Activated gamma-delta T cell (primary cell): ENCODE results near the gene TTYH2.
"Not testable (repeated sequence)": the region's sequence is repeated elsewhere in the genome, so short reads cannot be mapped to it uniquely, and the experiment has no call there.

Source experiments
- DNase-seq: peaks from one replicate; lab custom pipeline; 2025; lab: John Stamatoyannopoulos, UW

Gene TTYH2

GRCh38 chr17:74262601-74263000 lies 49.2 kb downstream of the TTYH2 start:
- no peak for DNase-seq

- not testable (repeated sequence) for DNase-seq
These were observed 53.7 kb downstream of the TTYH2 start for GRCh38 chr17:74267054-74267453.

GRCh38 chr17:74267579-74267978 lies 54.2 kb downstream of the TTYH2 start:
- DNase-seq, result no peak

GRCh38 chr17:74267987-74268499 lies 54.7 kb downstream of the TTYH2 start:
- no peak for DNase-seq

- DNase-seq, result no peak
These were observed 55.2 kb downstream of the TTYH2 start for GRCh38 chr17:74268558-74268957.

GRCh38 chr17:74270333-74270732 lies 57.0 kb downstream of the TTYH2 start:
- DNase-seq, result no peak

GRCh38 chr17:74271281-74271680 lies 57.9 kb downstream of the TTYH2 start:
- DNase-seq, result no peak

- DNase-seq, result no peak
These were observed 58.7 kb downstream of the TTYH2 start for GRCh38 chr17:74271901-74272561.

GRCh38 chr17:74272731-74273201 lies 59.4 kb downstream of the TTYH2 start:
- DNase-seq, result no peak

- DNase-seq, result no peak
These were observed 60.8 kb downstream of the TTYH2 start, which contains the start of gene DNAI2 for GRCh38 chr17:74274060-74274708. Gene DNAI2 (plus strand): TSS chr17:74274234. CDS start chr17:74281818, 7,584 bp downstream.

GRCh38 chr17:74274709-74275340 lies 61.5 kb downstream of the TTYH2 start:
- DNase-seq, result no peak

- no peak for DNase-seq
These were observed 62.7 kb downstream of the TTYH2 start for GRCh38 chr17:74276051-74276476.

- DNase-seq, result no peak
These were observed 63.2 kb downstream of the TTYH2 start for GRCh38 chr17:74276541-74277009.

GRCh38 chr17:74277935-74278334 lies 64.6 kb downstream of the TTYH2 start:
- no peak for DNase-seq

- DNase-seq, result not testable (repeated sequence)
These were observed 66.2 kb downstream of the TTYH2 start for GRCh38 chr17:74279617-74280016.

- no peak for DNase-seq
These were observed 66.7 kb downstream of the TTYH2 start for GRCh38 chr17:74280093-74280513.

- no peak for DNase-seq
These were observed 68.4 kb downstream of the TTYH2 start for GRCh38 chr17:74281799-74282198.

GRCh38 chr17:74282274-74282586 lies 68.9 kb downstream of the TTYH2 start:
- DNase-seq, result not testable (repeated sequence)

GRCh38 chr17:74282587-74283370 lies 69.4 kb downstream of the TTYH2 start:
- no peak for DNase-seq

GRCh38 chr17:74283371-74283673 lies 70.0 kb downstream of the TTYH2 start:
- no peak for DNase-seq

- DNase-seq, result no peak
These were observed 73.7 kb downstream of the TTYH2 start for GRCh38 chr17:74287031-74287602.

GRCh38 chr17:74288785-74289184 lies 75.4 kb downstream of the TTYH2 start:
- DNase-seq, result no peak
